ENCODE data around the gene DTNBP1.

The DTNBP1 gene

GRCh38 chr6:15483060-15483459 is 179.8 kb downstream of the DTNBP1 start:
- peaks cover 26 to 65% of the 10 kb centered on the region in 2 donors for H3K4me1 Mint-ChIP-seq
- no peak overlapping the region for H3K4me3 Mint-ChIP-seq
- H3K36me3 Mint-ChIP-seq: peaks cover 13 to 35% of the 10 kb centered on the region in 2 donors
- H3K27ac Mint-ChIP-seq: no peak overlapping the region
- H3K9me3 Mint-ChIP-seq: no peaks in the 10 kb centered on the region
- no peaks in the 10 kb centered on the region for H3K27me3 Mint-ChIP-seq
- DNase-seq: no peak
- ATAC-seq (replicated peaks): no peak

DNA sequence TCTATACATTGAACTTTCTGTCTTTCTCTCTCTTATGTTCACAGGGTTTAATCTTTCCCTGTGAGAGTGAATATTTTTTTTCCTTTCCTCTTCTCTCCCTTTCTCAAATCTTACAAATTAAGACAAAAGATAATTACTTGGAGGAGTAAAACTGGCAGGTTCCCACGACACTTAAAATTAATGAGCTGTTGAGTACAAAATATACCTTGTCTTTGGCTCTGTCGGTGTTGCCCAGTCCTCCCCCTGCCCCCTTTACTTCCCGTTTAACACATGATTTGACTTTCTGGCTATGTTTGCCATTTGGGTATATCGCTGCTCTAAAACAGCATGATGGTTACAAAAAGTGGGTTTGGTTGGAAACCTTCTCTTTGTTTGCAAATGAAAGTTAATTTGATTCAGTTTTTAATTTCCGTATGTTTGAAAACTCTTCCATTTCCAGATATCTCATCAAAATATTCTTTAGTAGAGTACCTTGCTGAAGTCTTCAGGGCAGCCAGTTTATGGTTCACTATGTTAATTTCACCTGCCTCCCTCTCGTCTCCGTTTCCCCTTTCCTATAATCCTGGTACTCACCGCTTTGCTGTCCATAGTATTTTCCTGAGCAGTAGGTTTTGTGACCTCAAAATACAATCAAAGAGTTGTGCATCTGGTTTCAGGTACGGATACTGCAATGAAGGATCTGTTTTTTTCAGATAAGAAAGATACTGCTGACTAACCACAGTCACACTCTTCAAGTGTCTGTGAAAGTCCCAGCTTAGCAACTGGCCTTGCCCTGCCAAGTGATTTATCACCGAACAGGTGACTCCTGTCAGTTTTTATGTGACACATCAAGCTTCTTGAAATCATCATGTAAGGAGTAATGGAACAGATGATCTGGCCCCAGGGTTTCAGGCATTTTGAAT is 181.2 kb downstream of the DTNBP1 start:
- ATAC-seq (replicated peaks): peak; percentile 33 to 48

DNA sequence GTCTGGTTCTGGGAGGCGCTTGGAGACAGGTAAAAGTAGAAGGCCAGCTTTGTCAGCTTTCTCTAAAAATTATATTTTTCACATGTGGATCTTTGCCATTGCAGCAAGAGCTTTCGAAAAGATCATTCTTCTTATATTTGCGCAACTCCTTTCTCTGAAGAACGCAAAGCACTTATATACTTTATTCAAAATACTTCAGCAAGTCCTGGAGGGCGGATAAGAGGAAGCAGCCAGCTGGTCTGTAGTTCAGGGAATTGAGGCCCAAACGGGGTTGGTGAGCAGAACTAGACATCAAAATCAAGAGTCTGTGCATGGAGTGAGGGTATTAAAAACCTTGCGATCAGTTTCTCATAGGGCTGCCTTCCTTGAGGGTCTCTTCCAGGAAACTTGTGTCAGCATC is 182.3 kb downstream of the DTNBP1 start:
- H3K27me3 Mint-ChIP-seq: no peaks in the 10 kb centered on the region
- H3K36me3 Mint-ChIP-seq: peaks cover 9 to 39% of the 10 kb centered on the region in 2 donors
- no peak overlapping the region for H3K4me3 Mint-ChIP-seq
- no peaks in the 10 kb centered on the region for H3K9me3 Mint-ChIP-seq
- no peak overlapping the region for H3K27ac Mint-ChIP-seq
- ATAC-seq (replicated peaks) (no peak), DNase-seq (no peak)
- H3K4me1 Mint-ChIP-seq: peaks cover 28 to 67% of the 10 kb centered on the region in 2 donors

More for the DNA sequence above, 181.2 kb downstream of the DTNBP1 start:
- H3K27ac Mint-ChIP-seq: peak overlapping the region; percentile 72
- peaks cover 7 to 35% of the 10 kb centered on the region in 2 donors for H3K36me3 Mint-ChIP-seq
- H3K4me1 Mint-ChIP-seq: peaks cover 29 to 67% of the 10 kb centered on the region in 2 donors
- no peaks in the 10 kb centered on the region for H3K27me3 Mint-ChIP-seq
- H3K9me3 Mint-ChIP-seq: no peaks in the 10 kb centered on the region
- peak overlapping the region; percentile 12 to 42 for H3K4me3 Mint-ChIP-seq
- no peak for DNase-seq

GRCh38 chr6:15479761-15480160 is 183.1 kb downstream of the DTNBP1 start:
- peak overlapping the region; percentile 42 for H3K27ac Mint-ChIP-seq
- no peaks in the 10 kb centered on the region for H3K9me3 Mint-ChIP-seq
- H3K4me1 Mint-ChIP-seq: peaks cover 32 to 69% of the 10 kb centered on the region in 2 donors
- H3K27me3 Mint-ChIP-seq: no peaks in the 10 kb centered on the region
- no peak overlapping the region for H3K4me3 Mint-ChIP-seq
- no peak for DNase-seq
- ATAC-seq (replicated peaks): no peak
- H3K36me3 Mint-ChIP-seq: peaks cover 14 to 46% of the 10 kb centered on the region in 2 donors

DNA sequence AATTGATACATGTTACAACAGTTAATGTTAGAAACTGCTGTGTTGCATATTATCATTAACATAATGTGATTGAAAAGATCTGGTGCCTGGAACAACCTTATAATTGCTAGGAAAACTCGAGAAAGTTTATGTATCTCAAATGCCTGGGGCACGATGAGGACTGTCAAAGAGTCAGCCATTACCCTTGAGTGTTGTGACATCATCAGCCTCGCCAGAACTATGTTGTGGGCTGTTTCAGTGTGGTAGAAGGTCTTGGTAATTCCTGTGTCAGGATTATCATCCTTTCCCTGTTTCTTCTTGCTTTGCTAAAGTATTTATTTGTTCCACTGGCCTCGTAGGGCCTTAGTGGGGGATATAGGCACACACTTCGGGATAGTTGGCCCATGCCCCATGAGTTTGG is 185.1 kb downstream of the DTNBP1 start:
- H3K4me1 Mint-ChIP-seq: peaks cover 32 to 72% of the 10 kb centered on the region in 2 donors

GRCh38 chr6:15476631-15477380 is 186.0 kb downstream of the DTNBP1 start:
- no peak for DNase-seq
- no peaks in the 10 kb centered on the region for H3K9me3 Mint-ChIP-seq
- no peaks in the 10 kb centered on the region for H3K27me3 Mint-ChIP-seq
- H3K36me3 Mint-ChIP-seq: peaks cover 21 to 63% of the 10 kb centered on the region in 2 donors
- no peak overlapping the region for H3K27ac Mint-ChIP-seq
- ATAC-seq (replicated peaks): no peak
- H3K4me3 Mint-ChIP-seq: no peak overlapping the region
- peaks cover 33 to 78% of the 10 kb centered on the region in 2 donors for H3K4me1 Mint-ChIP-seq

More for the DNA sequence above, 185.1 kb downstream of the DTNBP1 start:
- Mint-ChIP-seq H3K27ac (no peak overlapping the region), H3K9me3 (no peaks in the 10 kb centered on the region), H3K36me3 (peaks cover 16 to 57% of the 10 kb centered on the region in 2 donors), H3K4me3 (no peak overlapping the region), H3K27me3 (no peaks in the 10 kb centered on the region)
- DNase-seq: no peak
- no peak for ATAC-seq (replicated peaks)

DNA sequence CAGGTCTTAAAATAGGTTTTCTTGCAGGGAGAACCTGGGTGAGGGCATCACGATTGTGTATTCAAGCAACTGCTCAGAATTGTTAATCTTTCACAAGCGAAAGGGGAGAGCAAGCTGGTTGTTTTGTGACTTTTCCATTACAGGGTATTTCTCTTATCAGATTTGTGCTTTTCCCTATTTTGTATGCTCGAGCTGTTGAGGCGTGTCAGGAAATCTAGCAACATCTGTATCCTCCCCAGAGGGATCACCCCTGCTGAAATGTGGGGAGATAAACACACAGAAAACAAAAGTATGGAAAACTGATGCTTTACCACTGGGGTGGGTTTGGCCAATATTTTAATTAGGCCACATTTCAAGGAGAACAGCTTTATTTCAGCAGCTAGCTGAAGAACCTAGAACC is 187.0 kb downstream of the DTNBP1 start:
- Mint-ChIP-seq H3K9me3 (no peaks in the 10 kb centered on the region), H3K27me3 (no peaks in the 10 kb centered on the region), H3K4me1 (peaks cover 26 to 69% of the 10 kb centered on the region in 2 donors), H3K27ac (no peak overlapping the region), H3K36me3 (peaks cover 21 to 57% of the 10 kb centered on the region in 2 donors), H3K4me3 (no peak overlapping the region)
- ATAC-seq (replicated peaks): no peak
- no peak for DNase-seq

GRCh38 chr6:15475261-15475660 is 187.6 kb downstream of the DTNBP1 start:
- Mint-ChIP-seq H3K27ac (peak overlapping the region; percentile 57), H3K9me3 (no peaks in the 10 kb centered on the region), H3K27me3 (no peaks in the 10 kb centered on the region), H3K36me3 (peaks cover 21 to 56% of the 10 kb centered on the region in 2 donors), H3K4me1 (peaks cover 26 to 63% of the 10 kb centered on the region in 2 donors), H3K4me3 (no peak overlapping the region)
- DNase-seq: no peak
- no peak for ATAC-seq (replicated peaks)

DNA sequence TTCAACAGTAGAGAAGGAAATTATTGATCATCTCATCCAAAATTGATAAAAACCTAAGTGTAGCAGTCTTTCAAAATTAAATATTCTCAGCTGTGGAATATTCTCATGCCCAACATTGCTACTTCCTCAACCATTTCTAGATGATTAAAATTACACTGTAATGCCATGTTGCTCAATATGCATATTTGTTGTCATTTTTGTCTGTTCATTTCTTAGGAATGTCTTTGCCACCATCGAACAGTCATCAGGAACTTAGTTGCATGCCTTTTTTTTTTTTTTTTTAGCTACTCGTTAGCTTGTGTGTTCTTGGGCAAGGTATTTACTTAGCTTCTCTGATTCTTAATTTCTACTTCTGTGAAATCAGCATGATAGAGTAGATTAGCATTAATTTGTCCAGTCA is 188.6 kb downstream of the DTNBP1 start:
- H3K27ac Mint-ChIP-seq: no peak overlapping the region
- H3K9me3 Mint-ChIP-seq: no peaks in the 10 kb centered on the region
- peaks cover 21 to 46% of the 10 kb centered on the region in 2 donors for H3K36me3 Mint-ChIP-seq
- H3K4me3 Mint-ChIP-seq: no peak overlapping the region
- no peaks in the 10 kb centered on the region for H3K27me3 Mint-ChIP-seq
- H3K4me1 Mint-ChIP-seq: peaks cover 23 to 52% of the 10 kb centered on the region in 2 donors
- DNase-seq (no peak), ATAC-seq (replicated peaks) (no peak)

DNA sequence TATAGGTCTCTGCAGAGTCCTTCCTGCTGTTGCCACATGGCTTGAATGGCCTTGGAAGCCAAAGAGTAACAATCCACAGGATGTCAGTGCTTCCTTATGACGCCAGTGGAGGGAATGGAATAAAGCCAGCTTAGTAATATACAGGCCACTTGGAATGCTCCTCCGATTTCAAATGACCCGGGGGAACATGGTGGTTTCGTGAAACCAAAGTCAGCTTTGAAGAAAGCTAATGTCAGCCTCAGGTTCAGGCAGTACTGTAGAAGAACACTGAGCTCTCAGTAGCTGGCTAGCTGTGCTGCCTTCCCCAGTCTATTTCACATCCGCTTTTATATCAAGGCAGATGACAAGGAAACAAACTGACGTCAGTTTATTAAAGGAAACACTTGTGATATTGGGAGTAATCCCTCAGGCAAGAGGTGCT is 189.1 kb downstream of the DTNBP1 start:
- Mint-ChIP-seq H3K9me3 (no peaks in the 10 kb centered on the region), H3K36me3 (peaks cover 20 to 41% of the 10 kb centered on the region in 2 donors), H3K4me1 (peaks cover 20 to 48% of the 10 kb centered on the region in 2 donors), H3K27ac (no peak overlapping the region), H3K4me3 (no peak overlapping the region), H3K27me3 (no peaks in the 10 kb centered on the region)
- ATAC-seq (replicated peaks): no peak
- DNase-seq: no peak

GRCh38 chr6:15473174-15473573 is 189.7 kb downstream of the DTNBP1 start:
- DNase-seq: no peak
- no peak for ATAC-seq (replicated peaks)
- Mint-ChIP-seq H3K27ac (no peak overlapping the region), H3K9me3 (no peaks in the 10 kb centered on the region), H3K4me1 (peaks cover 24 to 48% of the 10 kb centered on the region in 2 donors), H3K36me3 (peaks cover 25 to 41% of the 10 kb centered on the region in 2 donors), H3K27me3 (no peaks in the 10 kb centered on the region), H3K4me3 (no peak overlapping the region)
